Mucosa of rectum (tissue), 2 donors: Measurements from ENCODE around the gene TNFAIP8.

ENCODE experiments used
- H3K27ac ChIP-seq, 2 donors: one replicate each; pipeline ENCODE4 v1.7.0; 2013; ENCODE audit warnings: inconsistent platforms in 2 of 2, low read depth in 2 of 2, low read length in 2 of 2
- H3K27me3 ChIP-seq, 2 donors: one replicate each; pipeline ENCODE4 v1.7.0; 2013; ENCODE audit warnings: low read length in 2 of 2; ENCODE audit not compliant: control insufficient read depth in 2 of 2, insufficient read depth in 2 of 2
- H3K36me3 ChIP-seq, 2 donors: one replicate each; pipeline ENCODE4 v1.7.0; 2013; ENCODE audit warnings: low read length in 2 of 2; ENCODE audit not compliant: control insufficient read depth in 2 of 2, insufficient read depth in 2 of 2
- H3K4me1 ChIP-seq, 2 donors: one replicate each; pipeline ENCODE4 v1.7.0; 2013; ENCODE audit warnings: low read length in 2 of 2, mild to moderate bottlenecking in 1 of 2; ENCODE audit not compliant: control insufficient read depth in 2 of 2, insufficient read depth in 2 of 2
- H3K4me3 ChIP-seq, 2 donors: one replicate each; pipeline ENCODE4 v1.7.0; 2013; ENCODE audit warnings: low read length in 2 of 2
- H3K9ac ChIP-seq, 2 donors: one replicate each; pipeline ENCODE4 v1.7.0; 2013; ENCODE audit warnings: low read length in 2 of 2, low read depth in 1 of 2, mild to moderate bottlenecking in 1 of 2
- H3K9me3 ChIP-seq, 2 donors: one replicate each; pipeline ENCODE4 v1.7.0; 2013; ENCODE audit warnings: low read length in 2 of 2; ENCODE audit not compliant: control insufficient read depth in 2 of 2
- donor health status: healthy.
- donor health status: Normal muscosa, but diverticular disease.

TNFAIP8 gene

GRCh38 chr5:119363936-119364335 lies 8.1 kb downstream of the TNFAIP8 start:
- no peak overlapping the region for H3K27ac ChIP-seq
- H3K9ac ChIP-seq, result no peak overlapping the region
- H3K9me3 ChIP-seq, result no peaks in the 10 kb centered on the region
- H3K4me3 ChIP-seq, result no peak overlapping the region
- H3K4me1 ChIP-seq, result peaks cover 6 to 17% of the 10 kb centered on the region in 2 donors
- no peaks in the 10 kb centered on the region for H3K27me3 ChIP-seq
- H3K36me3 ChIP-seq, result no peaks in the 10 kb centered on the region

GRCh38 chr5:119365847-119366539 lies 10.2 kb downstream of the TNFAIP8 start:
- Histone ChIP-seq H3K36me3 (no peaks in the 10 kb centered on the region), H3K4me3 (no peak overlapping the region), H3K9ac (no peak overlapping the region), H3K4me1 (peaks cover 0 to 15% of the 10 kb centered on the region in 2 donors), H3K27ac (no peak overlapping the region), H3K27me3 (no peaks in the 10 kb centered on the region), H3K9me3 (no peaks in the 10 kb centered on the region)

DNA sequence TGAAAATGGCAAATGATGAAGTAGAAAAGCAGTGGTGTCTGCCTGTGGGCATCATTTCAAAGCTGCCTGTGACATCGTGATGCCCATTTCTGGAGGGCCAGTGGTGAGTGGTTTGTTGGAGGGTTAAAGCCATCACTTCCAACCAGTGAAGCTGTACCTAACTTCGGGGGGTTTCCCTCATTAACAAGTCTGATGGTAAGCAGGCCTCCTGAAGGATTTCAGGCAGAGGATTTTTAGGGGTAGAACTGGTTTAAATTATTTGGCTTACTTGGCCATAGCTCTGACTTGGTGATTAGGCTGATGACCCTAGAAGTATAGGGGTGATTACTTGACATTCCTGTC lies 10.7 kb downstream of the TNFAIP8 start:
- Histone ChIP-seq H3K27ac (no peak overlapping the region), H3K4me3 (no peak overlapping the region), H3K27me3 (no peaks in the 10 kb centered on the region)

DNA sequence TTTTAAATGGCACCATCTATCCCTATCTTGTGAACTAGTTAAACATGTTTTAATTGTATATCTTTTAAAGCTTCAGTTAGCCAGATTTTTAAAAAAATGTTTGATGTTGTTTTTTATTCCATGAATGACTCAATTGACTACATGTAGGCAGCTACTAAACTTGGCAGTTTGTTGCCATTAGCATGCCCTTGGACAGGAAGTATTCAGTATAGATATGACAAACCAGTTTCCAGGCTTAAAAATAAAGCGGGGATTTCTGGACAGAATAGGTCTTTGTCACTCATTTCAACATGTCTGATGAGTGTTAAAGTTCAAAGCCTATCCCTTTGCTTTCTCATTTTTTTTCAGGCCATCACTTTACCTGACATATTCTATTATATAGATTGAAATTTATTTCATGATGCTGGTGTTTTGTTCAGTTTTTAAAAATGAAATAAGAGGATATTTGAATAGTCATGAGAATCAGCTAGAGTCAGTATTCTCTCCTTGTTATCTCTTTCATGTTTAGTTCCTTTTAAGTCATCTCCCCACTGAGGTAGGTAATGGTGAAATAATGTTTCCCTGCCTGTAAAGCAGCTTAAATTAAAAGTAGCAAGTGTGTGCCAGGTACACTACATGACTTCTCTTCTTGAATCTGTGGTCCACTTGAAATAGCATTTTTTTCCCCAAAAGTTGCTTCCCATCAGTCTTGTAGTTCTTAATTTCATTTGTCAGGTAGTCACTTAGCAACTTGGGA lies 11.9 kb downstream of the TNFAIP8 start:
- Histone ChIP-seq H3K9ac (peak overlapping the region in 1 of 2 donors; percentile 11), H3K9me3 (no peaks in the 10 kb centered on the region), H3K4me3 (no peak overlapping the region), H3K36me3 (no peaks in the 10 kb centered on the region), H3K4me1 (peaks cover 0 to 13% of the 10 kb centered on the region in 2 donors), H3K27ac (no peak overlapping the region), H3K27me3 (no peaks in the 10 kb centered on the region)

More for the DNA sequence above, 10.7 kb downstream of the TNFAIP8 start:
- no peaks in the 10 kb centered on the region for H3K36me3 ChIP-seq
- H3K9ac ChIP-seq, result no peak overlapping the region
- peaks cover 0 to 13% of the 10 kb centered on the region in 2 donors for H3K4me1 ChIP-seq
- no peaks in the 10 kb centered on the region for H3K9me3 ChIP-seq

GRCh38 chr5:119368238-119368630 lies 12.4 kb downstream of the TNFAIP8 start:
- H3K4me1 ChIP-seq, result peaks cover 0 to 13% of the 10 kb centered on the region in 2 donors
- no peaks in the 10 kb centered on the region for H3K27me3 ChIP-seq
- H3K4me3 ChIP-seq, result no peak overlapping the region
- peak overlapping the region in 1 of 2 donors; percentile 11 for H3K9ac ChIP-seq
- H3K27ac ChIP-seq, result no peak overlapping the region
- H3K36me3 ChIP-seq, result no peaks in the 10 kb centered on the region
- H3K9me3 ChIP-seq, result no peaks in the 10 kb centered on the region

GRCh38 chr5:119370486-119370885 lies 14.7 kb downstream of the TNFAIP8 start:
- H3K27ac ChIP-seq, result no peak overlapping the region
- peaks cover 0 to 13% of the 10 kb centered on the region in 2 donors for H3K4me1 ChIP-seq
- no peak overlapping the region for H3K4me3 ChIP-seq
- H3K27me3 ChIP-seq, result no peaks in the 10 kb centered on the region
- no peak overlapping the region for H3K9ac ChIP-seq
- no peaks in the 10 kb centered on the region for H3K36me3 ChIP-seq
- H3K9me3 ChIP-seq, result no peaks in the 10 kb centered on the region

GRCh38 chr5:119371146-119371545 lies 15.3 kb downstream of the TNFAIP8 start:
- H3K4me1 ChIP-seq, result peaks cover 0 to 8% of the 10 kb centered on the region in 2 donors
- H3K27ac ChIP-seq, result no peak overlapping the region
- H3K9me3 ChIP-seq, result no peaks in the 10 kb centered on the region

DNA sequence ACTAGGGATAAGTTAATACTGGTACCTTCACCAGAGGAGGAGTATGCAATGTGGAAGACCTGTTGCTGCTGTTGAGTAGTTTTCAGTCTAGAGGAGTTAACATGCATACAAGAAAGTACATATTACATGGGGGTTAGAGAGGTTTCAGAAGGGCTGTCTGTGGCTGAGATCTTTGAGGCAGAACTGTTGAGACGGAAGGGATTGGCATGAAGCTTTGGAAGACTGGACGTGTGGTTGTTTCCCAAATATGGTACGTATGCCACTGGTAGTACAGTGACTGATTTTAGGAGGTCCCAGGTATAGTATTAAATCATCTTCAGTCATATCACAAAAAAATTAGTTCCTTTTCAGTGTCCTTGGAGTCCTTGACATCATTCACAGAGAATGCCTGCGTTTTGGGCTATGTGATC lies 17.6 kb downstream of the TNFAIP8 start:
- Histone ChIP-seq H3K9me3 (no peaks in the 10 kb centered on the region), H3K36me3 (no peaks in the 10 kb centered on the region), H3K9ac (no peak overlapping the region), H3K27ac (no peak overlapping the region), H3K27me3 (no peaks in the 10 kb centered on the region), H3K4me3 (no peak overlapping the region), H3K4me1 (peaks cover 0 to 3% of the 10 kb centered on the region in 2 donors)

More at GRCh38 chr5:119371146-119371545, 15.3 kb downstream of the TNFAIP8 start:
- no peak overlapping the region for H3K9ac ChIP-seq
- H3K36me3 ChIP-seq, result no peaks in the 10 kb centered on the region
- H3K27me3 ChIP-seq, result no peaks in the 10 kb centered on the region
- H3K4me3 ChIP-seq, result no peak overlapping the region

- H3K27ac ChIP-seq, result no peak overlapping the region
Measured at GRCh38 chr5:119374901-119375300, 19.1 kb downstream of the TNFAIP8 start.

DNA sequence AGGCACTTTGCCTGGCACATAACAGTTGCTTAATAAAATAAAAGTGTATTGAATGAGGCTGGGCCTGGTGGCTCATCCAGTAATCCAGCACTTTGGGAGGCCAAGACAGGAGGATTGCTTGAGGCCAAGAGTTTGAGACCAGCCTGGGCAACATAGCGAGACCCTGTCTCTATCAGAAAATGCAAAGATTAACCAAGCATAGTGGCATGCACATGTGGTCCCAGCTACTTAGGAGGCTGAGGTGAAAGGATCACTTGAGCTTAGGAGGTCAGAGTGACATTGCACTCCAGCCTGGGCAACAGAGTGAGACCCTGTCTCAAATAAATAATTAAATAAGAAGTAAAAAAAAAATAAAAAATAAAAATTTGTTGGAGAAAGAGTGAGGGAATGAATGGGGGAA lies 21.2 kb downstream of the TNFAIP8 start:
- no peak overlapping the region for H3K4me3 ChIP-seq
- H3K27ac ChIP-seq, result no peak overlapping the region
- H3K4me1 ChIP-seq, result no peaks in the 10 kb centered on the region
- H3K27me3 ChIP-seq, result no peaks in the 10 kb centered on the region
- H3K9me3 ChIP-seq, result no peaks in the 10 kb centered on the region
- H3K9ac ChIP-seq, result no peak overlapping the region
- no peaks in the 10 kb centered on the region for H3K36me3 ChIP-seq

More at GRCh38 chr5:119374901-119375300, 19.1 kb downstream of the TNFAIP8 start:
- H3K9ac ChIP-seq, result no peak overlapping the region
- no peaks in the 10 kb centered on the region for H3K9me3 ChIP-seq
- H3K27me3 ChIP-seq, result no peaks in the 10 kb centered on the region
- H3K4me3 ChIP-seq, result no peak overlapping the region
- H3K36me3 ChIP-seq, result no peaks in the 10 kb centered on the region
- peaks cover 0 to 3% of the 10 kb centered on the region in 2 donors for H3K4me1 ChIP-seq
